Endothelial cell of umbilical vein (primary cell): ENCODE results near the gene IL4R. TPM values are rescaled to one million over a fixed set of nuclear protein-coding genes. Genes with fewer than 3 reads are reported as not detected.

Experiments
- BruUV-seq: library from RNA; stranded (reverse); fragments of 400-500 nt; replicated peaks from 2 replicates; lab custom pipeline; 2021; lab: Mats Ljungman, UMichigan
- CTCF ChIA-PET: fragments of 300-600, 350-600 bp; sonication (Branson Sonifier 250); formaldehyde crosslinking; loops from one replicate; lab custom pipeline; 2021; ENCODE audit warnings: antibody characterized with exemption, inconsistent platforms; lab: Charles Lee
- POLR2A ChIA-PET: fragments of 300-600, 350-600 bp; sonication (Branson Sonifier 250); formaldehyde crosslinking; loops from one replicate; lab custom pipeline; 2021; ENCODE audit warnings: antibody characterized with exemption, inconsistent platforms; lab: Charles Lee
- DNase-seq: peaks from one replicate; pipeline ENCODE4 v3.0.0-alpha.2; 2011; ENCODE audit warnings: low read depth, low spot score
- FAIRE-seq: peaks from 2 replicates; lab custom pipeline; 2011; peaks lifted over from hg19 to GRCh38; lab: Jason Lieb, UNC
- H2AFZ ChIP-seq: 2 replicates; pipeline ENCODE4 v1.6.0; 2012; ENCODE audit warnings: low read depth, low read length, control low read depth, inconsistent platforms
- H3K27ac ChIP-seq: 2 replicates; pipeline ENCODE4 v1.5.1; 2011; ENCODE audit warnings: low read depth, mild to moderate bottlenecking, control low read depth, low read length, moderate library complexity; ENCODE audit not compliant: insufficient read depth
- H3K27me3 ChIP-seq, 2 experiments: 2 replicates each; pipeline versions ENCODE4 v1.6.0 to v1.6.1; 2011; ENCODE audit warnings: low read length in 2 of 2, mixed read lengths in 1 of 2; ENCODE audit not compliant: control insufficient read depth in 2 of 2, insufficient read depth in 2 of 2
- H3K36me3 ChIP-seq, 2 experiments: 2 replicates in 1 of 2; 3 replicates in 1 of 2; pipeline ENCODE4 v1.5.1; 2011; ENCODE audit warnings: low read length in 2 of 2, mild to moderate bottlenecking in 1 of 2, moderate library complexity in 1 of 2; ENCODE audit not compliant: control insufficient read depth in 2 of 2, insufficient read depth in 2 of 2; ENCODE audit errors: extremely low read depth in 1 of 2
- H3K4me1 ChIP-seq: 3 replicates; pipeline ENCODE4 v1.5.1; 2011; ENCODE audit warnings: mild to moderate bottlenecking, low read length; ENCODE audit not compliant: control insufficient read depth, insufficient read depth; ENCODE audit errors: extremely low read depth
- H3K4me2 ChIP-seq: 2 replicates; pipeline ENCODE4 v1.6.1; 2011; ENCODE audit warnings: low read length, control low read depth, mixed read lengths; ENCODE audit not compliant: insufficient read depth
- H3K4me3 ChIP-seq, 3 experiments: fragments of 200-600 bp in 1 of 3; sonication (generic), shearing (Covaris generic) in 1 of 3; replicated peaks in 1 of 3; 2 replicates each; pipeline ENCODE4 v1.5.1; 2011 to 2016; ENCODE audit warnings: control low read depth in 3 of 3, low read length in 3 of 3, mild to moderate bottlenecking in 2 of 3, inconsistent platforms in 1 of 3, low read depth in 1 of 3, moderate library complexity in 1 of 3; ENCODE audit not compliant: insufficient read depth in 1 of 3
- H3K79me2 ChIP-seq: 2 replicates; pipeline ENCODE4 v1.6.0; 2012; ENCODE audit warnings: low read length, inconsistent platforms; ENCODE audit not compliant: control insufficient read depth, insufficient read depth
- H3K9ac ChIP-seq: replicated peaks from 2 replicates; pipeline ENCODE3; 2011; ENCODE audit warnings: low read length, control low read depth; ENCODE audit not compliant: insufficient read depth; ENCODE audit errors: extremely low read depth
- H3K9me1 ChIP-seq: replicated peaks from 3 replicates; pipeline ENCODE4 v1.6.0; 2011; ENCODE audit warnings: mild to moderate bottlenecking, low read length; ENCODE audit not compliant: control insufficient read depth, insufficient read depth; ENCODE audit errors: extremely low read depth
- H3K9me3 ChIP-seq: replicated peaks from 2 replicates; pipeline ENCODE4 v1.5.1; 2012; ENCODE audit warnings: low read length, inconsistent platforms; ENCODE audit not compliant: control insufficient read depth, insufficient read depth
- H4K20me1 ChIP-seq: replicated peaks from 2 replicates; pipeline ENCODE3; 2011; ENCODE audit warnings: mild to moderate bottlenecking, low read length; ENCODE audit not compliant: control insufficient read depth, insufficient read depth; ENCODE audit errors: extremely low read depth
- CTCF ChIP-seq, 2 donors: IDR thresholded peaks; 1 replicate in 1 of 2; 2 replicates in 1 of 2; pipeline ENCODE4 v1.5.1; 2011; ENCODE audit warnings: low read length in 2 of 2, mild to moderate bottlenecking in 2 of 2, moderate library complexity in 2 of 2, control low read depth in 1 of 2, inconsistent platforms in 1 of 2, low read depth in 1 of 2; ENCODE audit not compliant: insufficient read depth in 1 of 2; ENCODE audit errors: extremely low read depth in 1 of 2
- EZH2 ChIP-seq: IDR thresholded peaks from 2 replicates; pipeline ENCODE4 v1.6.1; 2012; ENCODE audit warnings: borderline replicate concordance, low read depth, mild to moderate bottlenecking, moderate library complexity, low read length, inconsistent platforms; ENCODE audit not compliant: severe bottlenecking
- FOS ChIP-seq: IDR thresholded peaks from 2 replicates; pipeline ENCODE4 v1.6.1; 2011; ENCODE audit warnings: mild to moderate bottlenecking, low read length, moderate library complexity, borderline replicate concordance; ENCODE audit not compliant: insufficient read depth
- GATA2 ChIP-seq: IDR thresholded peaks from 2 replicates; pipeline ENCODE4 v1.7.0; 2011; ENCODE audit warnings: low read depth, mild to moderate bottlenecking, moderate library complexity, mixed read lengths, low read length; ENCODE audit not compliant: insufficient read length, insufficient read depth
- JUN ChIP-seq: IDR thresholded peaks from 2 replicates; pipeline ENCODE4 v1.6.1; 2011; ENCODE audit warnings: borderline replicate concordance, low read depth; ENCODE audit not compliant: insufficient read length, insufficient read depth
- MAX ChIP-seq: IDR thresholded peaks from 2 replicates; pipeline ENCODE4 v1.6.1; 2011; ENCODE audit not compliant: insufficient read depth, insufficient read length
- MYC ChIP-seq: IDR thresholded peaks from one replicate; pipeline ENCODE4 v1.6.1; 2011; ENCODE audit warnings: mild to moderate bottlenecking, low read depth, low read length
- POLR2A ChIP-seq: IDR thresholded peaks from 2 replicates; pipeline ENCODE4 v1.6.1; 2012; ENCODE audit warnings: low read depth, mild to moderate bottlenecking, control low read depth, low read length
- POLR2AphosphoS5 ChIP-seq: IDR thresholded peaks from 2 replicates; pipeline ENCODE4 v1.6.1; 2012; ENCODE audit warnings: low read depth, mild to moderate bottlenecking, control low read depth, low read length, moderate library complexity; ENCODE audit not compliant: insufficient read depth
- dilution Hi-C: fragments of 300-500 bp; cut with MboI; formaldehyde crosslinking; loops from one replicate; pipeline ENCODE4 v1.15.0; 2019; ENCODE audit warnings: low sequenced_read_pairs; ENCODE audit not compliant: extremely low pct_ligation_motif_present
- intact Hi-C: fragments of 100-400 bp; cut with micrococcal nuclease; formaldehyde crosslinking; loops from one replicate; pipeline ENCODE4 v1.10.0; 2022
- polyA plus RNA-seq, 4 experiments: library from polyadenylated mRNA; depleted of rRNA in 3 of 4; stranded (reverse) in 3 of 4; unstranded in 1 of 4; fragments of >200 nt; gene quantifications; 2 replicates each; pipeline versions ENCODE4 v1.2.1 to v1.2.3, GENCODE V29; 2011 to 2012; ENCODE audit warnings: missing spikeins in 1 of 4
- total RNA-seq: library from RNA; stranded (reverse); gene quantifications from 2 replicates; pipeline ENCODE4 v1.2.3, GENCODE V29; 2021

Gene IL4R
- total and polyA plus RNA-seq, 2 donors (not counting 3 experiments of a cell fraction or from before 2014, with no cell fraction given): 138 to 139 TPM

GRCh38 chr16:27361987-27362386 lies 48.2 kb downstream of the IL4R start:
- H3K4me1 ChIP-seq: peaks cover 17% of the 10 kb centered on the region
- ChIA-PET CTCF (interaction anchor here (1.1 to 3.4 kb wide), 2 partner anchors 127 to 183 kb away, joined by 4 to 20 read pairs; no protein-coding TSS in a partner anchor), POLR2A (no interaction called here)
- no peaks in the 10 kb centered on the region for H3K27me3 ChIP-seq
- FAIRE-seq (no peak), DNase-seq (no peak)
- H2AFZ ChIP-seq: no peak overlapping the region
- peaks cover 10 to 35% of the 10 kb centered on the region in 2 experiments for H3K36me3 ChIP-seq
- H4K20me1 ChIP-seq: no peaks in the 10 kb centered on the region
- intact Hi-C loops (no loop called here), dilution Hi-C loops (no loop called here)
- TF ChIP-seq MYC (no peak), MAX (no peak), CTCF (IDR thresholded peaks at IDR 0.05; ENCODE audit: extremely low read depth in 1 of 2, insufficient read depth in 1 of 2, low read depth in 1 of 2, low read length in 2 of 2) (no peak), POLR2A (no peak), JUN (no peak), FOS (no peak), GATA2 (no peak), EZH2 (no peak), POLR2AphosphoS5 (no peak)
- H3K9ac ChIP-seq: no peak overlapping the region
- no peaks in the 10 kb centered on the region for H3K9me3 ChIP-seq
- no TSS peak for BruUV-seq
- no peak overlapping the region for H3K4me2 ChIP-seq
- H3K9me1 ChIP-seq: no peaks in the 10 kb centered on the region
- H3K4me3 ChIP-seq: no peak overlapping the region
- no peaks in the 10 kb centered on the region for H3K79me2 ChIP-seq
- no peak overlapping the region for H3K27ac ChIP-seq
